WTC11 (cell line): Measurements from ENCODE around the gene THSD4. TPM values are rescaled to one million over a fixed set of nuclear protein-coding genes. Genes with fewer than 3 reads are reported as not detected.

ENCODE experiments used
- ATAC-seq: fragments of 200-7000 bp; cut with Tn5 transposase; 2 replicates; pipeline ENCODE4 v1.10.0; 2021; ENCODE audit warnings: mild to moderate bottlenecking, moderate library complexity
- CTCF ChIA-PET: fragments of 300-600 bp; sonication (Branson Sonifier 250); formaldehyde crosslinking; loops from one replicate; lab custom pipeline; 2021; ENCODE audit warnings: antibody characterized with exemption; lab: Charles Lee
- POLR2A ChIA-PET: fragments of 350-600 bp; sonication (Branson Sonifier 250); formaldehyde crosslinking; loops from one replicate; lab custom pipeline; 2021; ENCODE audit warnings: antibody characterized with exemption; lab: Charles Lee
- DNase-seq: peaks from one replicate; pipeline ENCODE4 v3.0.0; 2021; ENCODE audit warnings: low spot score
- H3K27ac Mint-ChIP-seq: 2 replicates; pipeline ENCODE4 v1.8.0; 2021; ENCODE audit warnings: mixed read lengths
- H3K27me3 Mint-ChIP-seq: 2 replicates; pipeline ENCODE4 v1.8.0; 2021; ENCODE audit warnings: low read depth, mild to moderate bottlenecking, moderate library complexity, mixed read lengths
- H3K36me3 Mint-ChIP-seq: 2 replicates; pipeline ENCODE4 v1.8.0; 2021; ENCODE audit warnings: mixed read lengths
- H3K4me1 Mint-ChIP-seq: 2 replicates; pipeline ENCODE4 v1.8.0; 2022; ENCODE audit warnings: mixed read lengths
- H3K4me3 Mint-ChIP-seq: 2 replicates; pipeline ENCODE4 v1.8.0; 2021; ENCODE audit warnings: mild to moderate bottlenecking, moderate library complexity, mixed read lengths
- H3K9me3 Mint-ChIP-seq: 2 replicates; pipeline ENCODE4 v1.8.0; 2021; ENCODE audit warnings: mixed read lengths
- ARID4B ChIP-seq: sonication (generic); formaldehyde crosslinking; IDR thresholded peaks from 2 replicates; pipeline ENCODE4 v1.8.0; 2023; ENCODE audit warnings: missing genetic modification reagents, mild to moderate bottlenecking, borderline replicate concordance
- ATF6 ChIP-seq: sonication (generic); formaldehyde crosslinking; IDR thresholded peaks from 2 replicates; pipeline ENCODE4 v1.8.1; 2023; ENCODE audit warnings: mild to moderate bottlenecking, missing genetic modification reagents
- CREM ChIP-seq: sonication (generic); formaldehyde crosslinking; IDR thresholded peaks from 2 replicates; pipeline ENCODE4 v1.8.1; 2022; ENCODE audit warnings: mild to moderate bottlenecking, missing genetic modification reagents, moderate library complexity
- ELF4 ChIP-seq: sonication (generic); formaldehyde crosslinking; IDR thresholded peaks from 2 replicates; pipeline ENCODE4 v1.8.1; 2022; ENCODE audit warnings: low read depth, mild to moderate bottlenecking, moderate library complexity, missing genetic modification reagents
- EMX1 ChIP-seq: fragments of 250-450 bp; sonication (Bioruptor Pico); IDR thresholded peaks from 2 replicates; pipeline ENCODE4 v1.8.0; 2021; ENCODE audit warnings: mild to moderate bottlenecking
- ERG ChIP-seq: fragments of 250-450 bp; sonication (Bioruptor Pico); IDR thresholded peaks from 2 replicates; pipeline ENCODE4 v1.8.0; 2021; ENCODE audit warnings: mild to moderate bottlenecking
- GABPB1 ChIP-seq: sonication (generic); formaldehyde crosslinking; IDR thresholded peaks from 2 replicates; pipeline ENCODE4 v1.8.1; 2023; ENCODE audit warnings: mild to moderate bottlenecking, missing genetic modification reagents
- HMGXB4 ChIP-seq: sonication (generic); formaldehyde crosslinking; IDR thresholded peaks from 2 replicates; pipeline ENCODE4 v1.8.1; 2023; ENCODE audit warnings: mild to moderate bottlenecking, moderate library complexity, missing genetic modification reagents
- KAT7 ChIP-seq: sonication (generic); formaldehyde crosslinking; IDR thresholded peaks from 2 replicates; pipeline ENCODE4 v1.8.1; 2023; ENCODE audit warnings: missing genetic modification reagents, mild to moderate bottlenecking, borderline replicate concordance
- MYBL2 ChIP-seq: sonication (generic); formaldehyde crosslinking; IDR thresholded peaks from 2 replicates; pipeline ENCODE4 v1.8.1; 2023; ENCODE audit warnings: mild to moderate bottlenecking, moderate library complexity, missing genetic modification reagents
- NFE2L1 ChIP-seq: sonication (generic); formaldehyde crosslinking; IDR thresholded peaks from 2 replicates; pipeline ENCODE4 v1.8.1; 2023; ENCODE audit warnings: missing genetic modification reagents
- NR1H2 ChIP-seq: sonication (generic); formaldehyde crosslinking; IDR thresholded peaks from 2 replicates; pipeline ENCODE4 v1.9.0; 2021; ENCODE audit warnings: mild to moderate bottlenecking, moderate library complexity, missing genetic modification reagents
- OVOL2 ChIP-seq: fragments of 250-450 bp; sonication (Bioruptor Pico); IDR thresholded peaks from 2 replicates; pipeline ENCODE4 v1.9.0; 2021; ENCODE audit warnings: mild to moderate bottlenecking, borderline replicate concordance
- SMAD3 ChIP-seq: sonication (generic); formaldehyde crosslinking; IDR thresholded peaks from 2 replicates; pipeline ENCODE4 v1.8.0; 2022; ENCODE audit warnings: missing genetic modification reagents, mild to moderate bottlenecking, borderline replicate concordance
- SMAD4 ChIP-seq: sonication (generic); formaldehyde crosslinking; IDR thresholded peaks from 2 replicates; pipeline ENCODE4 v1.8.0; 2022; ENCODE audit warnings: mild to moderate bottlenecking, missing genetic modification reagents
- STAT6 ChIP-seq: sonication (generic); formaldehyde crosslinking; conservative IDR thresholded peaks from 2 replicates; pipeline ENCODE4 v1.8.1; 2023; ENCODE audit warnings: mild to moderate bottlenecking, low read depth, missing genetic modification reagents, moderate library complexity
- TCF7 ChIP-seq: sonication (generic); formaldehyde crosslinking; IDR thresholded peaks from 2 replicates; pipeline ENCODE4 v1.8.0; 2022; ENCODE audit warnings: mild to moderate bottlenecking, low read depth, missing genetic modification reagents, moderate library complexity
- TEAD4 ChIP-seq: sonication (generic); formaldehyde crosslinking; IDR thresholded peaks from 2 replicates; pipeline ENCODE4 v1.8.0; 2022; ENCODE audit warnings: mild to moderate bottlenecking, missing genetic modification reagents
- ZNF138 ChIP-seq: sonication (generic); formaldehyde crosslinking; conservative IDR thresholded peaks from 2 replicates; pipeline ENCODE4 v1.8.1; 2022; ENCODE audit warnings: mild to moderate bottlenecking, moderate library complexity, missing genetic modification reagents
- ZNF416 ChIP-seq: fragments of 250-450 bp; sonication (Bioruptor Pico); IDR thresholded peaks from 2 replicates; pipeline ENCODE4 v1.9.0; 2021; ENCODE audit warnings: mild to moderate bottlenecking, inconsistent platforms
- ZNF671 ChIP-seq: fragments of 250-450 bp; sonication (Bioruptor Pico); IDR thresholded peaks from 2 replicates; pipeline ENCODE4 v1.8.0; 2021; ENCODE audit warnings: mild to moderate bottlenecking
- total RNA-seq: library from RNA; stranded (reverse); gene quantifications from 3 replicates; pipeline ENCODE4 v1.2.3, GENCODE V29; 2021

THSD4 gene
- total RNA-seq, 1 experiment from 2014 or later = 7.8 TPM

GRCh38 chr15:71588746-71589145 lies 473.5 kb downstream of the THSD4 start:
- ATAC-seq (no peak), DNase-seq (no peak)
- POLR2A ChIA-PET = no interaction called here
- Mint-ChIP-seq H3K4me3 (no peak overlapping the region), H3K27me3 (no peaks in the 10 kb centered on the region), H3K27ac (no peak overlapping the region), H3K36me3 (peaks cover 15% of the 10 kb centered on the region), H3K4me1 (peaks cover 23% of the 10 kb centered on the region), H3K9me3 (peaks cover 25% of the 10 kb centered on the region)
- TF ChIP-seq ZNF416 (CRISPR knock-in tag) = no peak
- no peak for TF ChIP-seq ERG (CRISPR knock-in tag)
- TF ChIP-seq ELF4 = no peak
- TF ChIP-seq SMAD3 (CRISPR knock-in tag) = no peak
- no peak for TF ChIP-seq OVOL2
- no peak for TF ChIP-seq TCF7
- no peak for TF ChIP-seq ARID4B
- no peak for TF ChIP-seq ZNF138 (CRISPR knock-in tag)
- no peak for TF ChIP-seq SMAD4
- TF ChIP-seq GABPB1 (CRISPR knock-in tag) = no peak
- TF ChIP-seq ATF6 (CRISPR knock-in tag) = no peak
- CTCF ChIA-PET = no interaction called here

GRCh38 chr15:71591057-71591456 lies 475.8 kb downstream of the THSD4 start:
- no peak overlapping the region for H3K27ac Mint-ChIP-seq
- H3K27me3 Mint-ChIP-seq = no peaks in the 10 kb centered on the region
- H3K4me3 Mint-ChIP-seq = no peak overlapping the region
- no peak for DNase-seq
- TF ChIP-seq MYBL2 (CRISPR knock-in tag) (no peak), NFE2L1 (CRISPR knock-in tag) (no peak), CREM (CRISPR knock-in tag) (no peak), ZNF671 (CRISPR knock-in tag) (no peak), NR1H2 (CRISPR knock-in tag) (no peak), EMX1 (CRISPR knock-in tag) (no peak), HMGXB4 (no peak), KAT7 (no peak), STAT6 (no peak), TEAD4 (CRISPR knock-in tag) (no peak)
- ChIA-PET CTCF (interaction anchor here (1.2 to 3.0 kb wide), 5 partner anchors 9 to 23 kb away, joined by 3 to 21 read pairs (median 6); no protein-coding TSS in a partner anchor), POLR2A (no interaction called here)
- peaks cover 23% of the 10 kb centered on the region for H3K4me1 Mint-ChIP-seq
- H3K36me3 Mint-ChIP-seq = peaks cover 9% of the 10 kb centered on the region
- peaks cover 26% of the 10 kb centered on the region for H3K9me3 Mint-ChIP-seq
- peak; percentile 61; the same call in 1 of the 2 replicates for ATAC-seq
